Sigmoid colon (tissue), 7 donors: ENCODE data around the gene CYP24A1. TPM values are rescaled to one million over a fixed set of nuclear protein-coding genes. Genes with fewer than 3 reads are reported as not detected.

Experiments used
- DNase-seq: peaks from one replicate; pipeline ENCODE4 v3.0.0-alpha.2; 2019
- H3K27ac ChIP-seq, 4 donors: fragments of 200-600 bp; sonication (generic); one replicate each; pipeline ENCODE4 v1.5.1; 2016 to 2019; ENCODE audit warnings: mild to moderate bottlenecking in 1 of 4
- H3K27me3 ChIP-seq, 3 donors: fragments of 200-600 bp; sonication (generic); one replicate each; pipeline ENCODE4 v1.5.1; 2019; ENCODE audit warnings: mild to moderate bottlenecking in 1 of 3
- H3K36me3 ChIP-seq, 4 donors: fragments of 200-600 bp; sonication (generic); one replicate each; pipeline ENCODE4 v1.5.1; 2016 to 2019
- H3K4me1 ChIP-seq, 4 donors: fragments of 200-600 bp; sonication (generic); one replicate each; pipeline ENCODE4 v1.5.1; 2017 to 2019
- H3K4me3 ChIP-seq, 4 donors: fragments of 200-600 bp; sonication (generic); one replicate each; pipeline ENCODE4 v1.5.1; 2017 to 2019; ENCODE audit warnings: mild to moderate bottlenecking in 2 of 4, moderate library complexity in 1 of 4
- H3K9me3 ChIP-seq, 4 donors: fragments of 200-600 bp in 3 of 4; sonication (generic) in 3 of 4; one replicate each; pipeline versions ENCODE4 v1.5.1 to v1.6.1; 2013 to 2019
- EP300 ChIP-seq, 4 donors: sonication (generic); formaldehyde crosslinking; IDR thresholded peaks; one replicate each; pipeline ENCODE4 v1.6.1; 2017; ENCODE audit warnings: antibody characterized with exemption in 4 of 4
- POLR2A ChIP-seq, 2 donors: fragments of 450-650 bp; IDR thresholded peaks; one replicate each; pipeline ENCODE4 v1.6.1; 2016; ENCODE audit warnings: antibody characterized with exemption in 2 of 2, mild to moderate bottlenecking in 2 of 2, moderate library complexity in 2 of 2
- POLR2AphosphoS5 ChIP-seq, 4 donors: sonication (generic); formaldehyde crosslinking; IDR thresholded peaks; one replicate each; pipeline ENCODE4 v1.6.1; 2017; ENCODE audit warnings: antibody characterized with exemption in 4 of 4
- WGBS, 2 donors: extraction: QIAGEN DNeasy Blood & Tissue Kit; methylation state at CpG; one replicate each; pipeline ENCODE4 v1.1.7; 2013; 5-methylcytosine and 5-hydroxymethylcytosine counted together
- intact Hi-C: fragments of 100-400 bp; cut with DNase I; formaldehyde crosslinking; loops from one replicate; pipeline ENCODE4 v1.15.1; 2023
- polyA plus RNA-seq, 3 donors: library from polyadenylated mRNA; stranded (reverse); fragments of 200-250 nt; gene quantifications; one replicate each; pipeline ENCODE4 v1.2.3, GENCODE V29; 2013
- total RNA-seq, 4 donors: library from RNA; depleted of rRNA; stranded (reverse); fragments of >200 nt; gene quantifications; one replicate each; pipeline ENCODE4 v1.1.0, GENCODE V29; 2016
- TF ChIP-seq, protein P1 (sequence below), 4 experiments: fragments of 450-650 bp in 3 of 4; fragments of 200-600 bp in 1 of 4; IDR thresholded peaks; one replicate each; pipeline ENCODE4 v1.5.1; 2016 to 2019; ENCODE audit warnings: antibody characterized with exemption in 4 of 4, mild to moderate bottlenecking in 3 of 4, moderate library complexity in 2 of 4
- donor health status: healthy with polysubstance abuse.
- donor health status: Bipolar disorder and iron deficiency.
- donor health status: healthy.

The CYP24A1 gene
- total and polyA plus RNA-seq, 7 donors, result 0.26 to 1.8 TPM; not detected in 5

DNA sequence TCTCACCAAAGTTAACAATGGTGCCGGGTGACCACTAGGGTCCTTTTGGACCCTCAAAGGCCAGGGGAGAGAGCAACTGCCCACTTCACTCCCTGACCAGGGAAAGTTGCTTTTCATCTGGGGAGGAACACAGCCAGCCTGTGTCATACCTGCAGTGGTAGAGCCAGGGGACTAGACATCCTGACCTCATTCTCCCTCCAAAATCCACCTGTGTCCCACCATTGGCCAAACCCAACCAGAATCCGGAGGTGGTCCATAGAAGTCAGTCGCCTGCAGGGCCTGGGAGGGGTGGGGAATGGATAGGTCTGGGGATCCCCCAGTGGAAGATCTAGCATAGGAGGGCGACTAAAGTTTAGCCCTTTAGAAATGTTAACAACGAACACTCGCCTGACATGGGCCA, 46.9 kb upstream of the CYP24A1 start:
- no peak for DNase-seq
- Histone ChIP-seq H3K27ac (no peak overlapping the region), H3K4me3 (no peak overlapping the region), H3K36me3 (peaks cover 0 to 20% (median under 1%) of the 10 kb centered on the region in 4 donors), H3K9me3 (no peaks in the 10 kb centered on the region), H3K4me1 (peaks cover 0 to 4% (median 0%) of the 10 kb centered on the region in 4 donors), H3K27me3 (no peaks in the 10 kb centered on the region)
- intact Hi-C loops, result loop anchor here (2.0 kb wide), 1 partner anchor 428 kb away; no protein-coding TSS in a partner anchor
- WGBS, 2 donors, result 93% methylated on average over 6 of the region's 6 CpGs
- TF ChIP-seq POLR2AphosphoS5 (IDR thresholded peaks at IDR 0.05), result no peak
- no peak for TF ChIP-seq POLR2A (IDR thresholded peaks at IDR 0.05)
- no peak for TF ChIP-seq EP300 (IDR thresholded peaks at IDR 0.05)
- TF ChIP-seq, protein P1, sequence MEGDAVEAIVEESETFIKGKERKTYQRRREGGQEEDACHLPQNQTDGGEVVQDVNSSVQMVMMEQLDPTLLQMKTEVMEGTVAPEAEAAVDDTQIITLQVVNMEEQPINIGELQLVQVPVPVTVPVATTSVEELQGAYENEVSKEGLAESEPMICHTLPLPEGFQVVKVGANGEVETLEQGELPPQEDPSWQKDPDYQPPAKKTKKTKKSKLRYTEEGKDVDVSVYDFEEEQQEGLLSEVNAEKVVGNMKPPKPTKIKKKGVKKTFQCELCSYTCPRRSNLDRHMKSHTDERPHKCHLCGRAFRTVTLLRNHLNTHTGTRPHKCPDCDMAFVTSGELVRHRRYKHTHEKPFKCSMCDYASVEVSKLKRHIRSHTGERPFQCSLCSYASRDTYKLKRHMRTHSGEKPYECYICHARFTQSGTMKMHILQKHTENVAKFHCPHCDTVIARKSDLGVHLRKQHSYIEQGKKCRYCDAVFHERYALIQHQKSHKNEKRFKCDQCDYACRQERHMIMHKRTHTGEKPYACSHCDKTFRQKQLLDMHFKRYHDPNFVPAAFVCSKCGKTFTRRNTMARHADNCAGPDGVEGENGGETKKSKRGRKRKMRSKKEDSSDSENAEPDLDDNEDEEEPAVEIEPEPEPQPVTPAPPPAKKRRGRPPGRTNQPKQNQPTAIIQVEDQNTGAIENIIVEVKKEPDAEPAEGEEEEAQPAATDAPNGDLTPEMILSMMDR (IDR thresholded peaks at IDR 0.05), result no peak

- no peak overlapping the region for H3K27ac ChIP-seq
- H3K4me3 ChIP-seq, result no peak overlapping the region
- TF ChIP-seq EP300 (IDR thresholded peaks at IDR 0.05), result no peak
- TF ChIP-seq, protein P1 (IDR thresholded peaks at IDR 0.05), result peak in 1 of 4 experiments; percentile 35
- no peak for TF ChIP-seq POLR2A (IDR thresholded peaks at IDR 0.05)
- peaks cover 0 to 27% (median 3%) of the 10 kb centered on the region in 4 donors for H3K36me3 ChIP-seq
- H3K9me3 ChIP-seq, result no peaks in the 10 kb centered on the region
- 83 to 90% methylated on average over 6 of the region's 6 CpGs for WGBS, 2 donors
- H3K4me1 ChIP-seq, result peaks cover 0 to 4% (median 0%) of the 10 kb centered on the region in 4 donors
- no peaks in the 10 kb centered on the region for H3K27me3 ChIP-seq
- intact Hi-C loops, result loop anchor here (2.0 kb wide), 1 partner anchor 429 kb away; no protein-coding TSS in a partner anchor
- DNase-seq, result no peak
Observed at GRCh38 chr20:54219751-54220426, 46.1 kb upstream of the CYP24A1 start.

DNA sequence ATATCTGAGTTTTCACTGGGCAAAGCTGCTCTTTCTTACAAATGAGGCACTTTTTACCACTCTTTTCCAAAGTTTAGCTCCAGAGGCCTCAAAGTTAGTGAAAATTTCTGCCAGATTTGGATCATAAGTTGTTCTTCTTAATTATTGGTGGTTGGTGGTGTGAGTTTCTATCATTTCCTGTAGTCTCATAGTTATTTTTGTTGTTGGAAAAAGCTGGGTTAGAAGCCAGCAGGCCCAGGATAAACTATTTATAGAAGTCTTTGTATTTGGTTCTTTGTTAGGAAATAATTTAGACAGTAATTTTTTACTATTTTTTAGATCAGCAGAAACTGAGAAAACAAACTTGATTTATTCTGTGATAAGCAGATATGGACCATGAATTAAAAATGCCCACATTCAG, 44.7 kb upstream of the CYP24A1 start:
- Histone ChIP-seq H3K4me3 (no peak overlapping the region), H3K27ac (no peak overlapping the region), H3K36me3 (peaks cover 0 to 27% (median 3%) of the 10 kb centered on the region in 4 donors), H3K4me1 (peaks cover 0 to 7% (median 0%) of the 10 kb centered on the region in 4 donors), H3K9me3 (no peaks in the 10 kb centered on the region), H3K27me3 (no peaks in the 10 kb centered on the region)
- DNase-seq, result no peak
- TF ChIP-seq POLR2AphosphoS5 (IDR thresholded peaks at IDR 0.05), result no peak
- no peak for TF ChIP-seq EP300 (IDR thresholded peaks at IDR 0.05)
- no peak for TF ChIP-seq POLR2A (IDR thresholded peaks at IDR 0.05)
- TF ChIP-seq, protein P1 (IDR thresholded peaks at IDR 0.05), result no peak
- intact Hi-C loops, result no loop called here

GRCh38 chr20:54217762-54218161, 44.0 kb upstream of the CYP24A1 start:
- TF ChIP-seq EP300 (IDR thresholded peaks at IDR 0.05) (no peak), POLR2A (IDR thresholded peaks at IDR 0.05) (no peak), POLR2AphosphoS5 (IDR thresholded peaks at IDR 0.05) (no peak)
- TF ChIP-seq, protein P1 (IDR thresholded peaks at IDR 0.05), result no peak
- Histone ChIP-seq H3K27ac (no peak overlapping the region), H3K4me1 (peaks cover 0 to 14% (median 6%) of the 10 kb centered on the region in 4 donors), H3K36me3 (peaks cover 0 to 27% (median 3%) of the 10 kb centered on the region in 4 donors), H3K27me3 (no peaks in the 10 kb centered on the region), H3K9me3 (no peaks in the 10 kb centered on the region), H3K4me3 (no peak overlapping the region)
- intact Hi-C loops, result no loop called here
- 91 to 92% methylated on average over 7 of the region's 7 CpGs for WGBS, 2 donors
- no peak for DNase-seq
